ENCODE measurements around the gene CDH18.

The CDH18 gene

DNA sequence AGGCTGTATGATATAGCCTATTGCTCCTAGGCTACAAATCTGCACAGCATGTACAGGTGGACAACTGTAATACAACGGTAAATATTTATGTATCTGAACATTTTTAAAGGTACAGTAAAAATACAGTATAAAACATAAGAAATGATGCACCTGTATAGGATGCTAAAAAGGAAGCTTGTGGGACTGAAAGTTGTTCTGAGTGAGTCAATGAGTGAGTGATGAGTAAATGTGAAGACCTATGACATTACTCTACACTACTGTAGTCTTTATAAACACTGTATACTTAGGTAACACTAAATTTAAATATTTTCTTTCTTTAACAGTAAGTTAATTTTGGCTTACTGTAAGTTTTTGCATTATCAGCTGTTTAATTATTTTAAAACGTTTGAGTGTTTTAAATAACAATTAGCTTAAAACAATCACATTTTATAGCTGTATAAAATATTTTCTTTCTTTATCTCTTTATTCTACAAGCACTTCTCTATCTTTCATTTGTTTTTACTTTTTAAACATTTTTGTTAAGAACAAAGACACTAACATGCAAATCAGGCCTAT is 28.1 kb downstream of the CDH18 start:
- TF ChIP-seq, protein P1, sequence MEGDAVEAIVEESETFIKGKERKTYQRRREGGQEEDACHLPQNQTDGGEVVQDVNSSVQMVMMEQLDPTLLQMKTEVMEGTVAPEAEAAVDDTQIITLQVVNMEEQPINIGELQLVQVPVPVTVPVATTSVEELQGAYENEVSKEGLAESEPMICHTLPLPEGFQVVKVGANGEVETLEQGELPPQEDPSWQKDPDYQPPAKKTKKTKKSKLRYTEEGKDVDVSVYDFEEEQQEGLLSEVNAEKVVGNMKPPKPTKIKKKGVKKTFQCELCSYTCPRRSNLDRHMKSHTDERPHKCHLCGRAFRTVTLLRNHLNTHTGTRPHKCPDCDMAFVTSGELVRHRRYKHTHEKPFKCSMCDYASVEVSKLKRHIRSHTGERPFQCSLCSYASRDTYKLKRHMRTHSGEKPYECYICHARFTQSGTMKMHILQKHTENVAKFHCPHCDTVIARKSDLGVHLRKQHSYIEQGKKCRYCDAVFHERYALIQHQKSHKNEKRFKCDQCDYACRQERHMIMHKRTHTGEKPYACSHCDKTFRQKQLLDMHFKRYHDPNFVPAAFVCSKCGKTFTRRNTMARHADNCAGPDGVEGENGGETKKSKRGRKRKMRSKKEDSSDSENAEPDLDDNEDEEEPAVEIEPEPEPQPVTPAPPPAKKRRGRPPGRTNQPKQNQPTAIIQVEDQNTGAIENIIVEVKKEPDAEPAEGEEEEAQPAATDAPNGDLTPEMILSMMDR (IDR thresholded peaks at IDR 0.05; ENCODE audit: low read depth, low read length): no peak
- Histone ChIP-seq H3K4me3 (ENCODE audit: low read depth, low read length) (no peak overlapping the region), H3K4me1 (no peaks in the 10 kb centered on the region; the same call in 1 of the 2 replicates), H3K9me3 (peaks cover 3% of the 10 kb centered on the region), H3K27me3 (no peaks in the 10 kb centered on the region), H3K36me3 (no peaks in the 10 kb centered on the region)
- no peak for DNase-seq

- no peak for DNase-seq
- H3K9me3 ChIP-seq: no peaks in the 10 kb centered on the region
- H3K27me3 ChIP-seq: no peaks in the 10 kb centered on the region
- no peaks in the 10 kb centered on the region for H3K36me3 ChIP-seq
- no peak overlapping the region for H3K4me3 ChIP-seq (ENCODE audit: low read depth, low read length)
- TF ChIP-seq, protein P1 (IDR thresholded peaks at IDR 0.05; ENCODE audit: low read depth, low read length): no peak
- H3K4me1 ChIP-seq: peaks cover 9% of the 10 kb centered on the region
Measured at GRCh38 chr5:19950897-19951296, 37.1 kb downstream of the CDH18 start.

GRCh38 chr5:19940192-19940591 is 47.8 kb downstream of the CDH18 start:
- H3K9me3 ChIP-seq: no peaks in the 10 kb centered on the region
- no peaks in the 10 kb centered on the region for H3K27me3 ChIP-seq
- peaks cover 11% of the 10 kb centered on the region for H3K4me1 ChIP-seq
- no peak overlapping the region for H3K4me3 ChIP-seq (ENCODE audit: low read depth, low read length)
- TF ChIP-seq, protein P1 (IDR thresholded peaks at IDR 0.05; ENCODE audit: low read depth, low read length): no peak
- DNase-seq: no peak
- no peaks in the 10 kb centered on the region for H3K36me3 ChIP-seq

GRCh38 chr5:19930451-19930850 is 57.5 kb downstream of the CDH18 start:
- H3K4me1 ChIP-seq: peaks cover 16% of the 10 kb centered on the region
- no peak for DNase-seq
- no peaks in the 10 kb centered on the region for H3K36me3 ChIP-seq
- H3K9me3 ChIP-seq: no peaks in the 10 kb centered on the region
- H3K27me3 ChIP-seq: no peaks in the 10 kb centered on the region
- TF ChIP-seq, protein P1 (IDR thresholded peaks at IDR 0.05; ENCODE audit: low read depth, low read length): no peak
- H3K4me3 ChIP-seq (ENCODE audit: low read depth, low read length): no peak overlapping the region

DNA sequence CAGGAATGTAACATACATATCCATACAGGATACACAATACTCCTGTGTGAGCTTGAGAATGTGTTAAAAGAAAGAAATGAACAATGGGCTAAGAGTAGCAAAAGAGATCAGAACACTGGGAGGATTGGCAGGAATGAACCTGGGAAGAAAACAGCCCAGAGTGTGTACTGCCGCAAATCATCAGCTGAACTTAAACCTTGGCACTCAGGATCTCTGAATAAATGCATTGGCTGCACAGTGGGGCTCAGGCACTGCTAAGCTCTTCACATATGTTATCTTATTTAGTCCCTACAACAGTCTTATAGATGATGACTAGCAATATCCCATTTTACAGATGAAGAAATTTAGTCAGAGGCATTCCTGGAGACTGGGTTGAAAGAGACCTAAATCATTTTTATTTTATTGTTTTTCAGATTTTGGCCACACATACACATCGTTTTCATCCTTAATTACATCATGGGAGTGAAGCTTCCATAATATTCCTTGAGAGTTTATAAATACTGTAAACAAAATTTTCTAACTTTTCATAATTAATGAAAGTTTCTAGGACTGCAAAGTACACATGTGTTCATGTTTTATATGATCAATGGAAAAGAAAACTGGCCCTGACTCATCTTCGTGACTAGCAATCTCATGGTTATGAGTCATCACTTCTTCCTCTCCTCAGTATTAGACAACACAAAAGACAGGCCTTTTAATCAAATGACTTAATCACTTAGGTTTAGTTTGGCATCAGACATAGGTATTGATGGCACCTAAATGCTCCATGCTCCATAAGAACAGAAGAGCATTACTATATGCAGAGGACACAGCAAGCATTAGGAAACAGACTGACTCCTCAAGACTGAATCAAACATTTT is 59.2 kb downstream of the CDH18 start:
- H3K9me3 ChIP-seq: no peaks in the 10 kb centered on the region
- H3K4me3 ChIP-seq (ENCODE audit: low read depth, low read length): no peak overlapping the region
- DNase-seq: no peak
- TF ChIP-seq, protein P1 (IDR thresholded peaks at IDR 0.05; ENCODE audit: low read depth, low read length): no peak
- H3K36me3 ChIP-seq: no peaks in the 10 kb centered on the region
- H3K4me1 ChIP-seq: peaks cover 16% of the 10 kb centered on the region
- H3K27me3 ChIP-seq: no peaks in the 10 kb centered on the region

DNA sequence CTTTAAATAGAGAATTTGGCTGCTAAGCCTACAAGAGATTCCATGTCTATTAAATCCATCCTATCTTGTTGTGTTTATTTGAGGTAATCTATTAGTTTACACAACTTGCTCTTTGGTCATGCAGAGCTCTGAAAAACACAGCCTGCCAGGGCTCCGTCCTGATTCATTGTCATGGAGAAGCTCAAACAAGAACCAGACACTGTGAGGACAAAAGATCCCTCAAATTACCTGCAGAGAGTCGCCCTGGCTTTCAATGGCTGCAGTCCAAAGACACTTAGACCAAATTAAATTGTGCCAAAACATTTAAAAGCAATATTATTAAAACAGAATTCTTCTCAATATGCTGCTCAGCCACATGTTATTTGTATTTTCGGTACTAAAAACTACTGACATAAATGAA is 60.1 kb downstream of the CDH18 start:
- TF ChIP-seq, protein P1 (IDR thresholded peaks at IDR 0.05; ENCODE audit: low read depth, low read length): no peak
- Histone ChIP-seq H3K36me3 (no peaks in the 10 kb centered on the region), H3K27me3 (no peaks in the 10 kb centered on the region), H3K4me1 (peaks cover 16% of the 10 kb centered on the region), H3K4me3 (ENCODE audit: low read depth, low read length) (no peak overlapping the region), H3K9me3 (no peaks in the 10 kb centered on the region)
- peak; percentile 78 for DNase-seq
